Amniotic epithelial cell (primary cell): ENCODE results near the gene C10orf62.

Source experiments
- DNase-seq: peaks from one replicate; pipeline ENCODE4 v3.0.0-alpha.2; 2010; ENCODE audit warnings: low read depth

The C10orf62 gene

DNA sequence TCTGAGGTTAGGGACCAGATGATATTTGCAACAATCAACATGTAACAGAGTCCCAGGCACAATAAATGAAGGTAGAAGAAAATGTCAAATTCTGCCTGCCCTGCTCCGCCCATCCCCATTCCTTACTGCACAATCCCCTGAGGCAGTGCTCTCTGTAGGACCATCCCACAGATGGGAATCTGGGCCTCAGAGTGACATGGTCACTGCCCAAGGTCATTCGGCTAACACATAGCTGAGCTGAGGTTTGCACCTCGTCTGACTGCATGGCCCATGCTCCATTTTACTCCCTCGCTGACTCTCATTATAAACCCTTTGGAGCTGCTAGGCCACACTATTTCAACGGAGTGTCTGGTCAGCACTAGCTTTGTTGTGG is 4.1 kb upstream of the C10orf62 start:
- DNase-seq: no peak

DNA sequence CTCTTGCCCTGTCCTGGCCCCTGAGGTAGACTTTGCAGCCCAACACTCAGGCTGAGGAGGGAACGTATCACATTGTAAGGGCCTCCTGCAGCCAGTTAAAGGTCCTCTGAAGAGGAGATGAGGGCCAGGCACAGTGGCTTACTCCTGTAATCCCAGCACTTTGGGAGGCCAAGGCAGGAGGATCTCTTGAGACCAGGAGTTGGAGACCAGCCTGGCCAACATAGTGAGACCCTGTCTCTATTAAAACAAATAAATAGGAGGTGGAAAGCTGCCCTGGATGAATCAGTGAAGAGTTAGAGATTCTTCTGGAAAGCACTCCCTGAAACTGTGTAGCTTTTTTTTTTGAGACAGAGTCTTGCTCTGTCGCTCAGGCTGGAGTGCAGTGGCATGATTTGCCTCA is 2.3 kb upstream of the C10orf62 start:
- no peak for DNase-seq

DNA sequence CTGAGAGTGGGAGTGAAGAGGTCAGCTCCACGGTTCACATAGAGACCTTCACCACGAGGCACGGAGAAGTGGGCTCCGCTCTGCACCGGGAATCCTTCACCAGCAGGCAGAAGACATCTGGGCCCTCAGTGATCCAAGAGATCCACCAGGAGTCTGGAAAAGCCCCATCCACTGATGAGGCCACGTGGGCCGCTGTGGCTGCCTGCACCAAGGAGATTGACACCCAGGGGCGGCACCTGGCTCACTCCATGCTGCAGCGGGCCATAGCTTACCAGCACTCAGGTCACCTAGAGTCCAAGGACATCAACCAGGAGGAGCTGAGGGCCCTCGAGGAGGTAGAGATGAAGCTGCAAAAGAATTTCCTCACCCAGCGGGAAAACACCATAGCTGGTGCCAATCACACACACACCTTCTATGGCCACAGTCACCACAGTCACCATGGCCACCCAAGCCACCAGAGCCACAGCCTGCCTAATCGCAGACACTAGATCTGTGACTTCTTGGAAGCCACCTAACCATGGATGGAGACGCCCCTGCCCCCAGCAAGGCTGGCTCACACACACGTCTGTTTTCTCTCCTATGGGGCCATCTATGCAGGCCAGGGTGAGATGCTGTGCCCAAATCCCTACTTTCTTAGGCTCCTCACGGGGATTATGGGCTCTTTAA is 694 bp downstream of the C10orf62 start:
- no peak for DNase-seq

DNA sequence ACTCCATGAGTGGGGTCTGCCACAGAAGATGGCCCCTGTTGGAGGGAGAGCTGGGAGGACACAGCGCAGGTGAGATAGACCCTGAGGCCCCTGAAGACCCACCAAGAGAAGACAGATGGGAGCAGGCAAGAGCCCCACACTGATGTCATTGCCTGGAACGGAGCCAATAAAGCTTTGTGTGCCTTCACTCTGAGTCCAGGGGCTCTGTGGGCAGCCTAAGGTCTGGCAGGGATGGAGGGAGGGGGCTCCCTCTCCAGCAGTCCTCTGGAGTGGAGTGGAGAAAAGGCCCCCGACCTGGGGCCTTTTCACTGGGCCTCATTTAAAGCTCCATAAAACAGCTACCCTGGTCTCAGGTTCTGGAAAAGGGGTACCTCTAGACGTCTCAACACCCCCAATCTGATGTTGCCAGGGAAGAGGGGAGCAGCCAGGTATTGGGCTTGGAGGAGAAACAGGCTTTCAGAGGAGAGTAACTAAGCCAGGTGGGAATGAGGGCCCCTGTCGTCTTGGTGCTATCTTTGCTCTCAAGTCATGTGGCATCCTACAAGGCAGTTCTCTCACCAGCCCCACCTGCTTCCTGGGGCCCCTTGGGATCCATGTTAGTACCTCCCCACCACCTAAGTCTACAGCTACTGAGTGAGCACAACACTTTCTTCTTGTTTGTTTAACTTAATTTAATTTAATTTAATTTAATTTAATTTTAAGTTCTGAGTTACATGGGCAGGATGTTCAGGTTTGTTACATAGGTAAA is 1.4 kb downstream of the C10orf62 start:
- no peak for DNase-seq

DNA sequence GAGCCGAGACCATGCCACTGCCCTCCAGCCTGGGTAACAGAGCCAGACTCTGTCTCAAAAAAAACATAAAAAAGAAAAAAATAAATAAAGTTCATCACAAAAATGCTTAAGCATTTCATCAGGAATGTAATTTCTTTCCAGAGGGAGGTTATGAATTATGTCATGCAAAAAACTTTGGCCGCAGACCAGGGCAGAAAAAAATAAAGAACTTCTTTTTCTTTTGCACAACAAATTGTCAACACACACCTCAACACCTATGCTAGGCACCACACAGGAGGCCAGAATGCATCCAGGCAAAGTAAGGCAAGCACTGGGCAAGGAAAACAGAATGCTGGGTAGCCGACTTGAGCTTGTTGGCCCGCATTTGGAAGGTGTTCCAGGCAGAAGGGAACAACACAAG is 3.9 kb downstream of the C10orf62 start:
- peak; percentile 44 for DNase-seq

DNA sequence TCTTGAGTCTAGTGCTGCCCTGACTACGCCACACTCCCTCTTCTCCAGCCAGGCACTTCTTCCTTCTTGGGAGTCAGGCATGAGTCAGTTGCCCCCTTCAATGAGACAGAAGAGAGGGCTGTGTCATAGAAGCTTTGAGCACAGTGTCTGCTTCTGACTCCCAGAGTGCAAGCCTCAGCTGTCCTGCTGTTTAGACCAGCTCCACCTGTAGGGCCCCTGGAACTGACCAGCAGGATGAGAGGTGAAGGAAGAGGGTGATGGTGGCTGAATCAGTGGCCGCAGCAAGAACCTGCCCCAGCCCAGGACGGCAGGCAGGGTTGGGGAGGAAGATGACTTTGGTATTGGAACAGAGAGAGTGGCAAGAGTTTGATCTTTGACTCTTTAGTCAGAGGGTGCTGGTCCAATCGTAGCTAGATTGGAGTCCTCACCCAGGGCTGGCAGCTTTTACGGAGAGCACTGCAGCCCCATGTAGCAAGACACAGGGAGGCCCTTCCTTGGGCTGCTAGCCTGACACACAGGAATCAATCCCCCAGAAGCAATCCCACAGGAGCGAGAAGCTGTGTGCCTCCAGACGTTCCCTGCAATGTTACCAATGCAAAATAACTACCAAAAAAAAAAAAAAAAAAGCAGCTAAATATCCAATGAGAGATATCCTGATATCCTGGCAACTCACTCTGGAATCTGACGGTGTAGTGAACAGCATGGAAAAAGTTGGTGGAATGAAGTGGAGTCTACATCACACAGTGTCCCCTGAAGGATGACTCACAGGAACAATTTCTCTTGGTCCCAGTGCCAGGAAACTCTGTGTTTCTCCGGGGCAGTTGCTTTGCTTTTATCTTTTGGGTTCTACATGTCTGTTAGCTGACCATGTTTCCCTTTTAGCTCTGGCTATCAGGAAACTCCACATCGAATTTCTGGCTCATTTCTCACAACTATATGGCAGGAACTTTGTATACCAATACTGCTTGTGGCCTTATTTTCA is 6.9 kb downstream of the C10orf62 start:
- DNase-seq: peak; percentile 61

DNA sequence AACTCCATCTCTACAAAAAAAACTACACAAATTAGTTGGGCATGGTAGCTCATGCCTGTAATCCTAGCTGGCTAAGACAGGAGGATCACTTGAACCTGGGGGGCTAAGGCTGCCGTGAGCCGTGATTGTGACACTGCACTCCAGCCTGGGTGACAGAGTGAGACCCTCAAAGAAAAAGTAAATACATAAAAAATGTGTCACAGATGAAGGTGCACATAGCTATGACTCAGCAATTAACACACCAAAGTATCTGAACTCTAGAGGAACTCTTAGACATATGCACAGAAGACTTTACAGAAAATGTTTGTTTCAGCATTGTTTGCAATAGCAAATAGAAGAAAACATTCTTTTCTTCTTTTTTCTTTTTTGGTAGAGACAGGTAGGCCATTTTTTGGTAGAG is 8.3 kb downstream of the C10orf62 start:
- DNase-seq: no peak

DNA sequence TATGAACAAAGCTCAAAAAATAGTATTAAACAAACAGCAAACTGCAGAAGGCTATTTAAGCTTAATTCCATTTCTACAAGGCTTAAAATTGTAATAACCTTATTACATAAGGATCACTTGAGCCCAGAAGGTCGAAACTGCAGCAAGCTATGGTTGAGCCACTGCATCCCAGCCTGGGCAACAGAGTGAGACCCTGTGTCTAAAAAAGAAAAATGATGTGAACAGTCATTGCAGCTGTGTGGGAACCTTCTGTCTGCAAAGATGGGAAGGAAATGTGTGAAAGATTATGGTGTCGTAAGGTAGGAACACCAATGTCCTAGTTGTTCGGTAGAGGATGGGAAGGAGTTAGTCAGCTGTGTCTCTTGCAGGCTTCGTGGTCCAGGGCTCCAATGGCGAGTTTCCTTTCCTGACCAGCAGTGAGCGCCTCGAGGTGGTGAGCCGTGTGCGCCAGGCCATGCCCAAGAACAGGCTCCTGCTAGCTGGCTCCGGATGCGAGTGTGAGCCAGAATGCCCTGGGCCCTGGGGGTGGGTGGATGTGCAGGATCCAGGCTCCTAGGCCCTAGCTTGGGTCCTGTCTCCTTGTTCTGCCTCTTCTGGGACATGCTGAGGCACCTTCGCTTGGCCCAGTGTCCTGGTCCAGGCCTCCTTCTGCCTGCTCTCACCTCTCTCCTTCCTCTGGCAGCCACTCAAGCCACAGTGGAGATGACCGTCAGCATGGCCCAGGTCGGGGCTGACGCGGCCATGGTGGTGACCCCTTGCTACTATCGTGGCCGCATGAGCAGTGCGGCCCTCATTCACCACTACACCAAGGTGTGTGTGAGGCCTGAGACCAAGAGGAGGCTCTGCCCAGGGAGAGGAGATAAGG is 9.1 kb downstream of the C10orf62 start:
- DNase-seq: no peak

DNA sequence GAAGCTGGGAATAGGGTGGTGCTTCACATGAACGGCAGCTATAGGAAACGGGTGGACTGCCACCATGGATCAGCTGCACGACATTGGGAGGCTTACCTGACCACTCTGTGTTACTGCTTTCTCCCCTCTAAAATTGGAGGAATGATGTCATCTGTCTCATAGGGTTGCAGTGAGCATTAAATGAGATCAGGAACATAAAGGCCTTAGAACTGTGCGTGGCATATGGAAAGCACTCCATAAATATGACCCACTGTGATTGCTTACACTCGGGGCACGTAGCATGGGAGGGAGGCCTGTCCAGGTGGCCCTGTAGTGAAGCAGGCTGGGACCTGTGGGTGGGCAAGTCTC is 9.7 kb downstream of the C10orf62 start:
- no peak for DNase-seq

DNA sequence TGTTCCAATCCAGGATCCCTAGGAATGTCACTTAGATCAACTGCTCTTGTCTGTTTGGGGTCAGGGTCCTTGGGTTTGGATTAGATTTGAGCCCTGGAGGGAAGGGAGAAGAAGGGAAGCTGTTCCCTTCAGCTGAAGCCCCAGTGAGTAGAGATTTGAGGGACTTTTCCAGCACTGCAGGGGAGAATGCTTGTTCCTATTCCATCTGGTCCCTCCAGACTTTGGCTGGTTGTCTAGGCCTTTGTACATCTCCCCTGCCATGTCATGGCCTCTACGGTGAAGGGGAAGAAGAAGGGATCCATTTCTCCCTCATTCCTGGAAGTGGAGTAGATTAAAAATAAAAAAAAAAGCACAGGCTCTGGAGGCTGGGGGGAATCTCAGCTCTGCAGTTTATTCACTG is 11.1 kb downstream of the C10orf62 start:
- DNase-seq: no peak

DNA sequence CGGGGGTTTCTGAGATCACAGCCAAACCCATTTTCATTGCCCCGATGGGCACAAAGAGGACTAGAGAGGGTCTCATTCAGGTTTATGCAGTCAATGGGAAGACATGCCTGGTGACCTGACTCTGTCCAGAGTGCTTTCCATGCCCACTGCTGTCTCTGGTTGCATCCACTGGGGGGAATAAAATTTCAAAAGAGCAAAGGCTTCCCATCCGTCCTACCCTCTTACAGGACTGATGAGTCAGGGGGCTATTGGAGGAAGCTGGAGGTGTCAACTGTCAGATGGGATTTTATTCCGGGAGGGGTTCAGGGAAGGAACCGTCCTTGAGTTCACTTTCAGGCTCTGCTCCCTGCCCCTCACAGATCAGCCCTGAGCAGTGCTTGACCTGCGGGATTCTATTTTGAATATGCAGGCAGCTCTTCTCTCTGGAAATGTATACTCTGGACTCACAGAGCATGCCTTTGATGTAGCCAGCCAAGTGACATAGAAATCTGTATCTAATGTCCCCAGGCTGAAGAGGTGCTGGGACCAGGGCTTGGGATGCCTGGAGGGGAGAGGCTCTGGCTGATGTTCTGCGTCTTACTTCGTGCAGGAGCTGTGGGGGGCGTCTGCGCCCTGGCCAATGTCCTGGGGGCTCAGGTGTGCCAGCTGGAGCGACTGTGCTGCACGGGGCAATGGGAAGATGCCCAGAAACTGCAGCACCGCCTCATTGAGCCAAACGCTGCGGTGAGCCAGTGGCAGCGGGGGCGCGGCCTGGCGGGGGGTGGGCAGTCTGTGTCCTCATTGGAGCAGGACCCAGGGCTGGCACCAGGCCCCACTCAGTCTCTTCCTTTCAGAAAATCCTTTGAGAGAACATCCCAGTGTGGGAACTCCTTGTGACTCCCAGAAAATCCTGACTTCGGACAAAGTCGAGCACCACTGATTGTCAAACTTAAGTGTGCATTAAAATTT is 12.0 kb downstream of the C10orf62 start:
- no peak for DNase-seq

DNA sequence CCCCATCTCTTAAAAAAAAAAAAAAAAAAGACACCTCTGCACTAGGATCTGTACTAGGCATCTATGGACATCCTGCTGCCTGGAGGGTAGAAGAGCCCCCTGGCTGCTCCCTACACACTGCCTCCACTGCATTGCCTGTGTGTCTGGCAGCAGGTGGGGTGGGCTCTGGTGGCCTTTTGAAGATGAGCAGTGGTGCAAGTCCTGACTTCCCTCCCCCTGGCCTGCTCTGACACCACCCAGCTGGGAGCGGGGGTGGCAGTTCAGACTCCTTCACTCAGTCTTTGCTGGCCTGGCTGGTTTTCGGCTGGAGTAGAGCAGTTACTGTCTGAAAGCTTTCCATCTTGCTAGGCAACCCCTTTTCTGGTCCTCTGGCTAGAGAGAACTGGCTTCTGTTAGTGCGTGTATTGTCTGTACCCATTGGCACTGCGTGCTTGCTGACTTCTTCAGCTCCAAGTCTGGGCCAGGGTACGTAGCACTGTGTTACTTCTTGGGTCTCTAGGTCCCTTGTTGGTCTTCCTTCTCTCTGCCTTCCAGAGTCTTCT is 17.6 kb downstream of the C10orf62 start:
- no peak for DNase-seq

DNA sequence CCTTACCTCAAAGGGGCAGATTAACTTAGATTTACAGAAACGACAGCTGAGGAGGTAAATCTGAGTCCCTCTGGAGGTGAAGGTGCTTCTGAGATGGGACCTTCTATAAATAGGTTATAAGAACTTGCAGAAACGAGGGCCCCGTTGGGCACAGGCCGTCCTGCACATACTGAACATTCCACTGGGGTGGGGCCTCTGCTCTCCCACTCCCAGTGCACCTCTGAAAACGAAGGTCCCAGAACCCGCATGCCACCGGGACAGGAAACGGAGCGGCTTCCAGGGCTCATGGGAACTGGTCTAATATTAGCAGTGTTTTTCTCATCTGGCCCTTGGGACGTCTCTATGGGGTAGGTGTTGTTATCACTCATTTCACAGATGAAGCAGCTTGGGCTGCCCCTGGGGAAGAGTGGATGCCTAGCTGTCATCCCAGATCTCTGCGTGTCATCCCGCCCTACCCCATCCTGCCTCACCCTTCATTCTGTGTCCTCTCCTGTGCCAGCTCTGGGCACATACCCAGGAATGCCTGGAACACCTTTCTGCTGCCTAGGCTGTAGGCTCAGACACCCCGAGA is 19.6 kb downstream of the C10orf62 start:
- no peak for DNase-seq

DNA sequence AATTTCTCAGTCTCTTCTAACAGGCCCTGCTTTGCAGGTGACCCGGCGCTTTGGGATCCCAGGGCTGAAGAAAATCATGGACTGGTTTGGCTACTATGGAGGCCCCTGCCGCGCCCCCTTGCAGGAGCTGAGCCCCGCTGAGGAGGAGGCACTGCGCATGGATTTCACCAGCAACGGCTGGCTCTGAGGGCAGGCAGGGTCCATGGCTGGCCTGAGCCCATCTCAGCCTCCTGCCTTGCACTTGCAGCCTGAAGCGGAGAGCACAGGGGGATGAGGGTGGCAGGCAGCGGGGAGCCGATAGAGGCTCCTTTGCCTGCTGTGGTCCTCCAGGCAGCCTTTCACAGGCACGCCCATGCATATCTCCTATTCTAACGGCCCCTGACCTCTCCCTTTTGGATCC is 22.0 kb downstream of the C10orf62 start:
- DNase-seq: no peak

DNA sequence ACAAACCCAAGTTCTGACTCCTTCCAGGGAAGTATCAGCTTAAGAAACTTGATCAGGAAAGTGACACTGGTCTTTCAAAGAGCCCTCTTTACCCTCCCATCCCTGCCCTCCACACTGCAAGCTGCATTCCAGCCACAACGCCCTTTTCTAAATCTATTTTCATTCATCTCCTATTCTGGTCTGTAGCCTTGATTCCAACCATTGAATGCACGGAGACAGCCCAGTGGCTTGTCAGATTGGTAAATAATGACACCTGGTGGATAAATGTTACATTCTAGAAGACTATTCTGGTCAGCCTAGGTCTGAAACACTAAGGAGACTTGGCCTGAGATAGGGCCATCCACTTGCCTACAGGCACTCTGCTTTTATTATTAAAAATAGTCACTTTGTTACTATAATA is 22.9 kb downstream of the C10orf62 start:
- peak; percentile 51 for DNase-seq

DNA sequence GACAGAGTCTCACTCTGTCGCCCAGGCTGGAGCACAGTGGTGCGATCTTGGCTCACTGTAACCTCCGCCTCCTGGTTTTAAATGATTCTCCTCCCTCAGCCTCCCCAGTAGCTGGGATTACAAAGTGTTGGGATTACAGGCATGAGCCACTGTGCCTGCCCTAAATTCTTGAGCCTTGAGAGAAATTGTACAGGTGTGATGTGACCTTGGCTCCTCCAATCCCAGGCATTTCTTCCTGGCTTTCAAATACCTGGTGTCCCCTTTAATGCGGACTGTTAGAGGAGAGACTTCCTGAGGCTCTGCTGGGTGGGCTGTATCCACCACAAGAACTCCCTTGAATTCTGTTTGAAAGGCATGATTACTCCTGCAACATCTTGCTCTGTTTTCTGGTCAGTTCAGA is 28.8 kb downstream of the C10orf62 start:
- no peak for DNase-seq

DNA sequence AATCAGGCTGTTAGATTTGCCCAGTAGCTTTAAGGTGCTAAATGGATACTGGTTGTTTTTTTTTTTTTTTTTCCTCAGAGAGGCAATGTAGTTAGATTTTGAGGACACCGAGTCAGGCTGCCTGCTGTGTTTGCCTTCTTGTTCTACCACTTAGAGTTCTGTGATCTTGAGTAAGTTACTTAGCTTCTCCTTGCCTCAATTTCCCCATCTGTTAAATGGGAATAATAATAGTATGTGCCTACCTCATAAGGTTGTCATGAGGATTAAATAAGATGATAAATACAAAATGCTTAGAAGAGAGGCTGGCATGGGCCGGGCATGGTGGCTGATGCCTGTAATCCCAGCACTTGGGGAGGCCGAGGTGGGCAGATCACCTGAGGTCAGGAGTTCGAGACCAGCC is 29.2 kb downstream of the C10orf62 start:
- no peak for DNase-seq

DNA sequence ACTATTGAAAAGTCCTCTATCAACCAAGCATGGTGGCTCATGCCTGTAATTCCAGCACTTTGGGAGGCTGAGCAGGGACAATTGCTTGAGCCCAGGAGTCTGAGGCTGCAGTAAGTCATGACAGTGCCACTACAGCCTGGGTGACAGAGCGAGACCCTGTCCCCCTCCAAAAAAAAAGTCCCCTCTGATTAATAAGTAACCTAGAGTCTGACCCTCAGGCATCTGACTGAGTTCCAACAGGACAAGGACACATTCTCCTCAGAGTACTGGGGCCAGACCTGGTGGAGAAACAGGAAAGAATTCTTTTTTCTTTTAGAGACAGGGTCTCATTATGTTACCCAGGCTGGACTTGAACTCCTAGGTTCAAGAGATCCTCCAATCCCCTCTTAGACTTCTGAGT is 33.8 kb downstream of the C10orf62 start:
- no peak for DNase-seq

DNA sequence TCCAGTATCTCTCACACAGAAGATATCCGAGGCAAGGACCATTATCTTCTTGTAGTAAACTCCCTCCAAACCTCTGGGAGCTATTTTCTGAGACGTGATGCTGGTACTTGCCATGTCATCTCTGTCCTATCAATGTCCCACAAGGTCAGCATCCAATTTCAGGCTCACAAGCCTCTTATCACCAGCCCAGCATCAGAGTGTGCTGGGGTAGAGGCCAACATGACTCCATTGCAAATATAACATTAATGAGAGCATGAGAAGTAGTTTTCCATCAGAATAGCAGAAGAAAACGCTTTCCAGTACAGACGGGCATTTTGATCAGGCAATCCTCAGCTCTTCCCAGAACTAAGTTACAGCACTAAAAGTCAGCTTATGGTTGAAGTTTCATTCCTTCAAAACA is 38.2 kb downstream of the C10orf62 start:
- no peak for DNase-seq

DNA sequence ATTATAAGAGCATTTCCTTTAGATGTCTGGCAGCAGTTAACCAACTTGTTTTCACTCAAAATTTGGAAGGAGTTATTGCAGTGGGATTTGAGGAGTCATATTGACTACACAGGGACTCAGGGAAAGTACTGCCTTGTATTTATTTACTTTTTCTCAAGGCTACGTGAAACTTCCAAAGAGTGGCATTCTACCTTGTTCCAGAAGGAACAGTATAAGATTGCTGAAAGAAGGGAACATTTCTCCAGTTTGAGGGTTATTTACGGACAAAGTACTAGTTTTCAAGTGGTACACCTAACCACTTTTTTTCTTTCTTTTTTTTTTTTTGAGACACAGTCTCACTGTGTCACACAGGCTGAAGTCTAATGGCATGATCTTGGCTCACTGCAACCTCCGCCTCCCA is 38.7 kb downstream of the C10orf62 start:
- no peak for DNase-seq
